Skeletal muscle cell (primary cell): ENCODE results near the gene MFAP4.
A peak's percentile ranks its signal among the peaks of the same experiment; 100 is the strongest.

Experiments
- DNase-seq: peaks from one replicate; pipeline ENCODE4 v3.0.0-alpha.2; 2010; ENCODE audit warnings: low read depth
- H3K4me3 ChIP-seq: 2 replicates; pipeline ENCODE4 v1.5.1; 2011; ENCODE audit warnings: low read depth, mild to moderate bottlenecking, control low read depth, low read length, moderate library complexity

The MFAP4 gene

DNA sequence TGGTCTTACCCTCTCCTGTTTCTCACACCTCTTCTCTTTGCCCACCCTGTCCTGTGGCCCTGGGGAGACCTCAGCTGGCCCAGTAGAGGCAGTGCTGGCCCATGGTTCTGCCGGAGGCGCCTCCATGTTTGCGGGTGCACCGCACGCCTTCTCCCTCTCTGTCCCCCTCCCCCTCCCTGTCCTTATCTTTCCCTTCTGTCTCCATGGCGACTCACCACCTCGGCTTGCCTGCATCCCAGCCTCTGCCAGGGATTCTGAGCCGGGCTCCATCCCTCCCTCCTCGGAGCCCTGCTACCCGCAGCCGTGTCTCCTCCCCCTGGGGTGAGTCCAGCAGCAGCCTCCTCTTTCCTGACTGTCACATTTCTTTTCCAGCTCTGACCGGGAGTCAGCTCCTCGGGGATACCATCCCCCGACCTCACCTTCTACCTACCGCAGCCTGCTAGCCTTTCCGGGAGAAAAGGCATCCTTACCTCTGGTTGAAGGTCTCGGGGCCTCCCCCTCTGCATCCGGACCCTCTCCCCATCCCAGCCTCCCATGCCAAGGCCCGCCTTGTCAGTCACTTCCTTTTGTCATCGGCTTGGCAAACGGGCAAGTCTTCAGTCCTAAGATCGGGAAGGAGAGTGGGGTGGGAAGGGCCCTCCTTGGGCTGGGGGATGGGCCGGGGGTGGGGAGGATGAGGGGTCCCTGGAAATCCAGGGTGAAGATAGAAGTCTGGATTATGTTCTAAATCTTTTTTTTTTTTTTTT lies 24.1 kb upstream of the MFAP4 start, which contains the start of gene RNF112:
TSS of gene RNF112 (plus strand) at position 358 of the 746 bp plus-strand sequence. CDS start at position 535, 177 bp downstream.
- no peak for DNase-seq
- H3K4me3 ChIP-seq = peak within 1 kb of the TSS; percentile 34

- no peak for DNase-seq
- no peak overlapping the region for H3K4me3 ChIP-seq
Observed at GRCh38 chr17:19410091-19410490, 23.1 kb upstream of the MFAP4 start.

GRCh38 chr17:19409509-19409908 lies 22.5 kb upstream of the MFAP4 start:
- DNase-seq = peak; percentile 62
- no peak overlapping the region for H3K4me3 ChIP-seq

DNA sequence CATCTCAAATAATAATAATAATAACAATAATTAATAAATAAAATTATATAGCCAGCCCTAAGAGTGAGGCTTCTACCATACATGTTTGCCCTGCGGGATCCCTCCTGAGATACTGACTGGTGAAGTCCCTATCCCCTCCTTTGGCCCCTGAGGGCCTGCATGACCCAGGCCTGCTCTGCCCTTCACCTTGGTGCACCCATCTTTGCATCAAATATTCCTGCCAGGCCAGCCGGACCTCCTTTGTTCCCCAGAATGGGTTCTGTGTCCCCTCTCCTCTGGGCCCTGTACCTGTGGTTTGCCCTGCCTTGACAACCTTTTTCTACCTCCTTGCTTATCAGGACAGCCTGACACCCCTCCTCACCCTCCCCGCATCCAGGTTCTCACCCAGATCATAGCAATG lies 22.1 kb upstream of the MFAP4 start:
- H3K4me3 ChIP-seq = no peak overlapping the region
- DNase-seq = no peak

DNA sequence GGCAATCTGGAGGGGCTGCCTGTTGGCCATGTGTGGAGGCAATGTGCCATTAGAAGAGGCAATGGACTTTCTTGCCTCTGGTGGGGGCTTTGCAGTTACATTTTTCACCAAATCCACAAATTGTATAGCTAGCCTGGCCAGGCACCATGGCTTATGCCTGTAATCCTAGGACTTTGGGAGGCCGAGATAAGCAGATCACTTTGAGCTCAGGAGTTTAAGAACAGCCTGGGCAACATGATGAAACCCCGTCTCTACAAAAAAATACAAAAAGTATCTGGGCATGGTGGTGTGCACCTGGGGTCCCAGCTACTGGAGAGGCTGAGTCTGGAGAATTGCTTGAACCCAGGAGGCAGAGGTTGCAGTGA lies 21.3 kb upstream of the MFAP4 start:
- DNase-seq = no peak
- H3K4me3 ChIP-seq = no peak overlapping the region

- no peak overlapping the region for H3K4me3 ChIP-seq
- DNase-seq = no peak
Observed at GRCh38 chr17:19407601-19408345, 20.8 kb upstream of the MFAP4 start.

- no peak for DNase-seq
- H3K4me3 ChIP-seq = no peak overlapping the region
Observed at GRCh38 chr17:19405114-19405513, 18.1 kb upstream of the MFAP4 start.

DNA sequence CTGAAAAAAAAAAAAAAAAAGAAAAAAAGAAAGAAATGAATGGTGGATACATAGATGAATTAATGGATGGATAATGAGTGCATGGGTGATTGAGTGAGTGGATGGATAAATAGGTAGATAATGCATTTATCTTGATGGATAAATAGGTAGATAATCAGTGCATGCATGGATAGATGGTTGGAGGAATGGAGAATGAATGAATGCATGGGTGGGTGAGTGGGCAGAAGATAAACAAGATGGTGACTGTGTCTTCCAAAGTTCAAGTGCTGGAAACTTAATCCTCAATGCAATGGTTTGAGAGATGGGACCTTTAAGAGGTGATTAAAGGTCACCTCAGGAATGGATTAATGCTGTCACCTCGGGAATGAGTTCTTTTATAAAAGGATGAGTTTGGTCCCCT lies 17.3 kb upstream of the MFAP4 start:
- H3K4me3 ChIP-seq = no peak overlapping the region
- DNase-seq = no peak

DNA sequence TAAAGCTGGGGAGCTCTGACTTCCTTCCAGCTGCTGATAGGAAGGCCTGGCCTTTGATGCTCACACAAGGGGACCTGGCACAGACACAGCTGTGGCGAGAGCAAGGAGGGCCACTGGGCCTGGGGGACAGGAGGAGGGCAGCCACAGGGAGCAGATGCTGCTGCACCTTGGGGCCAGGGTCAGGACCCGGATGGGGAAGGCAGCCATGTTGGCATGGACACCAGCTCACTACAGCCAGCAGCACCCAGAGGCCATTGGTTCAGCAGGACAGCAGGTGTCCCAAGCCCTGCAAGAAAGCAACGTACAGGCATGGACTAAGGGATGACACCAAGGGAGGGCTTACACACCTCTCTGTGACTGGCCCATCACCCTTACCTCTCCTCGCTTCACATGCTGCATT lies 16.0 kb upstream of the MFAP4 start:
- H3K4me3 ChIP-seq = no peak overlapping the region
- DNase-seq = no peak

- H3K4me3 ChIP-seq = no peak overlapping the region
Observed at GRCh38 chr17:19402171-19402570, 15.2 kb upstream of the MFAP4 start.

GRCh38 chr17:19401321-19402010 lies 14.5 kb upstream of the MFAP4 start:
- no peak for DNase-seq
- H3K4me3 ChIP-seq = no peak overlapping the region

More at GRCh38 chr17:19402171-19402570, 15.2 kb upstream of the MFAP4 start:
- DNase-seq = no peak

DNA sequence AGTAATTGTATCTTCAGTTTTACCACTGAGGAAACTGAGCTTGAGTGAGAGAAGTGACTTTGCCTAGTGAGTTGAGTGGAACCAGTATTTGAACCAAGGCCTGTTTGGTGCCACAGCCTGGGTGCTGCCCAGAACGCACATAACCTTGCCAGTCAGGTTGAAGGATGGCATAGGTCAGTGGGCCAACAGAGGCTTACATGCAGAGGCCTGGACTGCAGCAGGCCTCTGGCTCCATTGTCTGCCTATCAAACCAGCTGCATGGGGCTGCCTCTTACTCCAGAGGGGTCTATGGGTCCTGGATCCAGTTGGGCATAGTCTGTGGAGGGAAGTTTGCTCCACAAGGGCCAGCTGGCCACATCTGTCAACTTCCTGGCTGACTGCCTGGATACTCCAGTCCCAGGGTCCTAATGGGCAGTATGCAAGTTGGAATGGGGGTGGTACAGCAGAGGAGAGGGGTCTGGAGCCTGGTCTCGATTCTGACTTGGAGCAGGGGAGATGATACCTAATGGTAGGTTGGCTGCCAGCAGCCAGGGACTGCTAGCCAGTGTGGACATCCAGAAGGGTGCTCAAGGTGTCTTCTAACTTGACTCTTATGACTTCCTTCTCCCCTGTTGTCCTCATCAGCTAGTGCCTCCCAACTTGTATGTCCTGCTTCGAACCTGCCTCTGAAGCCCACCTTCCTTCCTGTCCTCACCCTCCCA lies 12.9 kb upstream of the MFAP4 start:
- no peak overlapping the region for H3K4me3 ChIP-seq
- DNase-seq = no peak

DNA sequence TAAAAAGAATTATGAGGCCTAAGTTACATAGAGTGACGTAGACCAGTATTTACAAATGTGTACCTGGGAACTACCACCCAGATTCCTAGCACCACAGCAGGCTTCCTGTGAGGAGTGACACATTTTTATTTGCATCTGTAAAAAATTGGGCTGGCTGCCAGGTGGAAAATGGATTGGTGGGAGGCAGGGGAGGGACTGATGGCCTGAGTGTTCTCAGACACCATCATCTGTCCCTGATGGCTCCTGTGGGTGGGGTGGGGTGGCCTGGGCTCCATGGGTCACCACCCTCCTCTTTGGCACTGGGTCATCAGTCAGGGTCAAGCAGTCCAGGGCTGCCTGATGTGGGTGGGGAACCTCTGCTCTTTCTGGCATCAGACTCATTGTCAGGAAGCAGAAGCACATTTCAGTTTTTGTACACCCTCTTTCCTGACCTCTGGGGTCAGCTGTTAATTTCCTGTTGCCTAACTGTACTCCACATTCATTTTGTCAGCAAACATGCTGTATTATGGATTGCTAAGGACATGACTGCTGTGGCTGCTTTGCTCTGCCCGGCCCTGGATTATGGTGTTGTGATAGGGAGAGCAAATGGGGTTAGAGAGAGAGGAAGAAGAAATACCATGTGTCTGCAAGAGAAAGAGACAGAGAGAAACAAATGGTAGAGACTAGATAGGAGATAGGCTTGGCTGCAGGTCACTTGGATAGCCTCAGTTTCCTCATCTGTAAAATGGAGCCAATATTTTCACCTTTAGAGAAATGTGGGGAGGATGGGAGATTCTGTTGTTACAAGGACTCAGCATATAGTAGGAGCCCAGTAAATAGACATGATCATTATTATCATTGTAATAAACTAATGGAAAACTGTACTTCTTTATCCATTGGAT lies 11.6 kb upstream of the MFAP4 start:
- peak; percentile 41 for DNase-seq
- no peak overlapping the region for H3K4me3 ChIP-seq

DNA sequence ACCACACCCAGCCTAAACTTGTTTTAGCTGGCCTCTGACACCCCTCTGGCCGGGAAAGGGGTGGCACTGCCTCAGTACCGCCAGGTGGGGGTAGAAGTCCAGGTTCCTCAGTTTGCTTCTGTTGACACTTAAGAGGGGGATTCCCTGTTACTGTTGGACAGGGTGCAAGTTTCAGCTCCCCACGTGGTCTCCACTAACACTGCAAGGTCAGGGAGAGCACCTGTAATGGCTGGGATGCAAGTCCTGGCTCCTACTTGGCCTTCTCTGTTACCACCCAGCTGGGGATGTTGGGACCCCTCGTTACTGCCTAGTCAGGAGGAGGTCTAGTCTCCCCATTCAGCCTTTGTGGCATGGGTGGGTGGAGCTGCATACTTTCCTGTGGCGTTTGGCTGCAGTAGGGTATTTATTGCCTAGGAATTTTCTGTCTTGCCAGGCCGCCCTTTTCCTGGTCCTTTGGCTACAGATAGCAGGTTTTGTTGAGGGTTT lies 10.6 kb upstream of the MFAP4 start:
- DNase-seq = no peak
- H3K4me3 ChIP-seq = no peak overlapping the region

DNA sequence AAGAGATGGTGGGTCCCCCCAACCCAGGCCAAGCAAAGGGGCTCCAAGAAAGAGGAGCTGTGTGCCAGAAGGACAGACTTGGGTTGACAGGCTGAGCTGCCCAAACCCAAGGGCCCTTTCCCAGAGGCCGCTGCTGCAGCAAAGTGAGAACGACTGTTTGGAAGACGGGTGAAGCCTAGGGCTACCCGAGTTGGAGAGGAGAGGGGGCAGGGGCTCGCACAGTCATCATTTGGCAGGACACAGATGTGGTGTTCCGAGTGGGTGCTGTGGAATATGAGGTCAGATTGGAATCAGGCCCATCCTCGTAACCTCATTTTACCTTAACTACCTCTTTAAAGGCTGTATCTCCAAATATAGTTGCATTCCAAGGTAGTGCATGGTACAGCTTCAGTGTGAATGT lies 5.3 kb upstream of the MFAP4 start:
- DNase-seq = no peak
- no peak overlapping the region for H3K4me3 ChIP-seq

DNA sequence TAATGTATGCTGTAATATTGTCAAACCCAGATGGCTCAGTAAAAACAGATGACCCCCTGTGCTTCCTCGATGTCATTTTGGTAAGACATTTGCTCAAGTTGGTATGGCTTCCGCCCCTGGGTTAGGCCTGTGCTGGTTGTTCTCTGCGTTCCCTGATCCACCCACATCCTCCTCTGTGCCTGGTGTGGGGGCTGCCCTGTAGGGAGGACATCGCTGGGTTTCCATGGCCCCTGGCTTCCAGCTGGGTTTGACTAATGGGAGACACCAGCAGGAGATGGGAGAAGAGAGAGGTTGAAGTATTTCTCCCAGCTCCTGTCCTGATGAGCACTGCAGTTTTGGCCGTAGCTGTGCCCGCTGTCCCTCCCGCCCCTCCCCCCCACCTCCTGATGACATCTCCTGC lies 4.4 kb upstream of the MFAP4 start:
- H3K4me3 ChIP-seq = no peak overlapping the region
- DNase-seq = no peak

- no peak for DNase-seq
- H3K4me3 ChIP-seq = no peak overlapping the region
Observed at GRCh38 chr17:19390951-19391350, 4.0 kb upstream of the MFAP4 start.

GRCh38 chr17:19388791-19389785 lies 2.1 kb upstream of the MFAP4 start:
- no peak overlapping the region for H3K4me3 ChIP-seq
- no peak for DNase-seq
